NCI-H446 (cell line): ENCODE results near the gene ATPAF1.

Experiments used
- DNase-seq, 2 experiments: peaks; one replicate each; lab custom pipeline; 2025; lab: John Stamatoyannopoulos, UW

ATPAF1 gene

DNA sequence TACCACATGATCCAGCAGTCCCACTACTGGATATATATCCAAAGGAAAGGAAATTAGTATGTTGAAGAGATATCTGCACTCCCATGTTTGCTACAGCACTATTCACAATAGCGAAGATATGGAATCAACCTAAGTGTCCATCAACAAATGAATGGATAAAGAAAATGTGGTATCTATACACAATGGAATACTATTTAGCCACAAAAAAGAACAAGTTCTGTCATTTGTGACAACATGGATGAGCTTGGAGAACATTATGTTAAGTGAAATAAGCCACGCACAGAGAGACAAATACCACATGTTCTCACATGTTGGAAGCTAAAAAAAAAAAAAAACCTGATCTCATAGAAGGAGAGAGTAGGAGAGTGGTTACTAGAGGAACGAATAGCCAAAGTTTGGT, 17.7 kb downstream of the ATPAF1 start:
- DNase-seq, result no peak

DNA sequence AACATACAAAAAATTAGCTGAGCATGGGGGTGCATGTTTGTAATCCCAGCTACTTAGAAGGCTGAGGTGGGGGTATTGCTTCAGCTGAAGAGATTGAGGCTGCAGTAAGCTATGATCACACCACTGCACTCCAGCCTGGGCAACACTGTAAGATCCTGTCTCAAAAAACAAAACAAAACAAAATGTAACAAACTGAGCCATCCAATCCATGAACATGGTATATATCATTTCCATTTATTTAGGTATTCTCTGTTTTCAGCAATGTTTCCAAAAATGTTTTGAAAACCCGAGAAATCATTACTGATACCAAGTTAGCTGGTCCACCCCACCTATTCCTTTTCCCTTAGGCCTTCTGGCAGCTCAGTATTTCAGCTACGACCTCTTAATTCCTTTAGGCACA, 18.4 kb downstream of the ATPAF1 start:
- no peak for DNase-seq

GRCh38 chr1:46647611-46648010, 20.6 kb downstream of the ATPAF1 start:
- no peak for DNase-seq

GRCh38 chr1:46646844-46647243, 21.3 kb downstream of the ATPAF1 start:
- no peak for DNase-seq

DNA sequence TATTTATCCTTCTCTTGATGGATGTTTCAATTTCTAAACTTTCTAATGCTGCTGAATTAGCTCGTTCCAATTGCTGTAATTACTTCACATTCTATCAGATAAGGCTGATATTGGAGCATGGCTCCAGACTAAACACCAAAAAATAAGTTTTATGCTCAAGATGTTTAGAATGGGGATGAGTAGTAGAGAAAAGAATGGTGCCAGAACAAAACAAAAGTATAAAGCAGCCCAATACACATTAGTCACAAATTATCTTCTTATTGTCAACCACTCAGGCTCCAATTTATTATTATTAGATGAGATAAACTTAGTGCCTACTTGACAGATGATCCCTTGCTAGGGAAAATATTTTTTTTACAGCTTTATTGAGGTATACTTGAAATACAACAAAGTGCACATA, 21.8 kb downstream of the ATPAF1 start:
- DNase-seq, result no peak

DNA sequence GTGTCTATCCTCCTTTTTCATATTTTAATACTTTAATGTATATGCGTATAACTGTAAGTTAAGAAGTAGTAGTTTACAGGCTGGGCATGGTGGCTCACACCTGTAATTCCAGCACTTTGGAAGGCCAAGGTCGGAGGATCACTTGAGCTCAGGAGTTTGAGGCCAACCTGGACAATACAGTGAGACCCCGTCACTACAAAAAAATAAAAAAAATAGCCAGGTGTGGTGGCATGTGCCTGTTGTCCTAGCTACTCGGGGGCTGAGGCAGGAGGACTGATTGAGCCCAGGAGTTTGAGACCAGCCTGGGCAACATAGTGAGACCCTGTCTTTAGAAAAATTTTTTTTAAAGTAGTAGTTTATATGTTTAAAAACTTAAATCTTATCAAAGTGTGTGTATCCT, 22.3 kb downstream of the ATPAF1 start:
- no peak for DNase-seq

GRCh38 chr1:46643368-46643775, 24.8 kb downstream of the ATPAF1 start:
- peak; percentile 90 to 99 for DNase-seq

DNA sequence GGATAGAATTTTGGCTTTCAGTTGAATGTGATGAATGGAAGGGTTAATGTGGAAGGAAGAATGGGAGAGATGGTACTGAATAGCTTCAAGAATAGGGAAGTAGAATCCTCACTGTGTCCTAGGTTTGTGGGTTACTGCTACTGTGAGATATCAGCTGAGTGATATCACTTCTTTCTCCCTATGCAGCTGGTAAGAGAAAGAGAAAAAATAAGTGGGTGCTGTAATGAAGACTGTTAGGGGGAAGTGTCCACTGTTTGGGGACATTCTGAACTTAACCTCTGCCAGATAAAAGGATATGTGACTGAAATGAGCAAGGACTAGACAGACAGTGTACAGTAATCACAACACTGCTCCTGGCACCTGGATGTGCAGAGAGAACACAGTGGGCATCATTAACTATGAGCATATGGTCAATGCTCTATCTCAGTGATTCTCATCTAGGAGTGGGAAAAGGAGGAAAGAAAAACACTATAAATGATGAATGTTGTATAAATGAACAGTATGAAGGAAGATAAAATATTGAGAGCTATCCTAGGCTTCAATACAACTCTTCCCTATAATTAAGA, 26.0 kb downstream of the ATPAF1 start:
- DNase-seq, result no peak

DNA sequence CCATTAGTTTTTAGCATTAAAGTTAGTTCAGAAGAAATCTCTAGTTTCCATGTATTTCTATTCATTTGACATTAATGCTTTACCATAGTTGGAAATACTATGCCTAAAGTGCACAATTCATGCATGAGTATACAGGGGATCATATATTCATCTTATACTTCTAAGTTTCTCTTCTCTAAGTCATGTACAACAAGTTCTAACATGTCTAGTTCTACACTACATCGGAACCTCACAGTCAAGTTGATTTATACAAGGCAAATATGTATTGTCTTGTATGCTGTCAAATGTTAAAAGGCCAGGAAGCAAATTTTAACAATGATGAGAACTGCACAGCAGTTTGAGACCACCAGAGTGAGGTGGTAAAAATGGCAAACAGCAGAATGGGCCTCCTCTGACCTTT, 28.6 kb downstream of the ATPAF1 start:
- DNase-seq, result no peak

- DNase-seq, result no peak
Measured at GRCh38 chr1:46638921-46639320, 29.2 kb downstream of the ATPAF1 start.

DNA sequence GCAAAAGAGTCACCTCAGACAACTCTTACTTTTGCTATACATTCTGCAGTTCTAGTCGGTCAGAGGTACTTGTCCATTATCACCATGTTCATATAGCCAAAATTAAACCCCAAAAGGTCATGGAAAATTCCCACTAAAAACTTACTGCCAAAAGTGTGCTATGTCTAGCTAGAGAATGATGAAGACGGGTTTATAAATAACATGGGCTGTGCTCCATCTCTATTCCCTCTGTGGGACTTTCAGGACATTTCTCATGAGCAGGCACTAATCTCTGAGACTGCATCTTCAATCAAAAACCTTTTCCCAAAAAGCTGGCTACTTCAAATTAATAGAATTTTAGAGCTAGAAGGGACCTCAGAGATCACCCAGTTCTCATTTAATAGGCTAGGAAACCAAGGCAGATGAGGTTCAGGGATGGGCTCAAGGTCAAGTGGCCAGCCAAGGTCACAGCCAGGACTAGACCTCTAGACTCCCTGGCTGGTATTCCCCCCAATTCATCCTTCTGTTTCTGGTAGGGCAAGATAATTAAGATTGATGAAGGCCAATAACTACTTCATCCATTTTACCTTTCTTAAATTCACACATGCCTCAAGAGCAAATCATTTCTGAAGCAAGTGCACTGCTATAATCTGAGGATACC, 30.6 kb downstream of the ATPAF1 start:
- DNase-seq, result no peak

DNA sequence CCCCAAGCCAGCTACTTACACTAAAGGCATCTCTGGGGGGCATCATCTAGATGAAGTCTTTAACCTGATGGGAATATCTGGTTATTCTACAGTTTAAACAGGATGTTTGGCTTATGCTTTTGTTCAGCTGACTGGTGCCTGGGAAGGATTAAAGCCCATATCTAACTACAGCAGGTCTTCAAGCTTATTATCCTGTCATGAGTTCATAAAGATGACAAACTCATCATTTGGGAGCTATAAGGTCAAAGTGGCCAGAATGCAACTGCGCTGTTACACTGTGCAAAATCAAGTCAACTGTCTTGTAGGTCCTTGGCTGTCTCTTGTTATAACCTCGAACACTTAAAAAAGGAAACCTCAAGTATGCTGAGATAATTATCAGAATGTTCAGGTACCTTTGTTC, 33.0 kb downstream of the ATPAF1 start:
- no peak for DNase-seq

GRCh38 chr1:46630719-46631118, 37.4 kb downstream of the ATPAF1 start:
- no peak for DNase-seq

GRCh38 chr1:46623743-46624644, 44.2 kb downstream of the ATPAF1 start:
- no peak for DNase-seq

- DNase-seq, result peak in 1 of 2 experiments; percentile 65
Measured at GRCh38 chr1:46622344-46622743, 45.8 kb downstream of the ATPAF1 start.

DNA sequence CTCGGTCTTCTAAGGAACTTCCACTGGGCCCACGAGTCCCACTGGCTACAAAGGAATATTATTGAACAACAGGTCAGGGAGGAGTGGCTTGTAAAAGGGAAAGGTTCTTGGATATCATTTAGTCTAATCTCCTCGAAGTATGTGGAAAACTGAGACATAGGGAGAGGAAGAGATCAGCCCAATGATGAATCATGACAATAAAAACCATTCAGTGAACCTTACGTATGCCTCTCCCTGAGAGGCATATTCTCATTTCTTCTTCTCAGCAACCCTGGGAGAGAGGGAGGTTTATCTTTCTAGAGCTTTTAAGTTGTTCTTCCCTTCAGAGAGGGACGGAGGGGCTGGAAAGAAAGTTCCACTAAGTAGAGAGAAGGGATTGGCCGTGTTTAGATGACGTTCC, 46.2 kb downstream of the ATPAF1 start:
- DNase-seq, result no peak

- DNase-seq, result no peak
Measured at GRCh38 chr1:46619656-46620258, 48.4 kb downstream of the ATPAF1 start.

DNA sequence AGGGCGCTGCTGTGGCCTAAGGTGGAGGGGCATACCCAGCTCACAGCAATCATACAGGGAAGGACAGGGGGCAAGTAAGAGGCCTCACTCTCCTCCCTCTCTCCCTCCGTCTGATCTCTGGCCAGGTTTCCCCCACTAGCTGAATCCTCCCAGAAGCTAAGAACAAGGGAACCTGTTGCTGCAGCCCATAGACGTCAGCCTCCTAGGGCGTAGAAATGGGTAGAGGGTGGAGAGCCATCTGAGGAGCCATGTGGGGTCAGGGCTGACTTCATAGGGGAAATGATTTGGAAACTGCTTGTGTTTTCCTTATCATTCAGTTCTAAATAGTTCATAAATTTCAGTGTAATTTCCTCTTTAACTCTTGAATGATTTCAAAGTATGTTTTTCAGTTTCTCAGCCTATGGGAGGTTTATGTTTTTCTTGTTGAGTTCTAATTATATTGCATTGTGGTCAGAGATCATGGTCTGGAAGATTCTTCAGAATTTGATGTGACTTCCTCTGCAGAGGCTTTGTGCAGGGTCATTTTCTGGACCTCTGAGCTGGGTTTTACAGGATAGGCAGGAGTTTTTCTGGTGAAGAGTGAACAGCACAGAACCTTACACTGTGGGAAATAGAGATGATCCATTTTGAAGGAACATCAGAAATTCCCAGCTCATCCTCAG, 49.3 kb downstream of the ATPAF1 start:
- no peak for DNase-seq

- DNase-seq, result no peak
Measured at GRCh38 chr1:46617833-46618232, 50.3 kb downstream of the ATPAF1 start.

- no peak for DNase-seq
Measured at GRCh38 chr1:46617108-46617800, 50.9 kb downstream of the ATPAF1 start.

DNA sequence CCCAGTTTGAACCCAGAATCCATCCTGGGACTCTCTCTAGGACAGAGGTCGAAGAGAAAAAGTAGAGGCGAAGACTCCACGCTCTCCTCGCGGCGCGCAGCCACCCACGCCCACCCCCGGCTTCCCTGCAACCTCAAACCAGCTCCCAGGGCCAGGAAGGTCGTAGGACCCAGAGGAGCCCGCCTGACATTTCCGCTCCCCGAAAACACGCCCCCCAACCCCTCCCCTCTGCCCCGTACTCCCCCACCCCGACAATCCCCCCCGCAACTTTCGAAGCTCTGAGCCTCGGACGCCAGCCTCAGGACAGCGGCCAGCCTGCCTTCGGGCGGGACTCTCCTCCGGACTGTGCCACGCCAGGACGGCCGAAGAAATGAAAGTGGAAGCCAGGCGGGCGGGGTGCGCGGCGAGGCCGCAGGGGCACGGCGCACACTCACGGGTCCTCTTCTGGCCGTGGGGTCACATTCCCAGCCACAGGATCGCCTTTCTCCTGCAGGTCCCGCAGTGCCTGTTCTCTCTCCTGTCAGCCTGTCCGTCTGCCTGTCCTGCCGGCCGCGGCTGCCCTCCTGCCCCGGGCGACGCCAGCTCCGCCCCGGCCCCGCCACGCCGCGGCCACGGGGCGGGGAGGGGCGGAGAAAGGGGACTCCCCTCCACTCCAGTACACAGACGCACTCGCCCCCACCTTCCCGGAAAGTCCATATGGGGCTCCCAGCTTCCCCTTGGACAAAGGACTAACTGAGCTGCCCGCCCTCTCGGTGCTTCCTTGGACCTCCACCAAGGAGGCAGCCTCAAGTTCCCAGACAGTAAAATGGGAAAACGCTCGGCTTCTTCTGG, 51.7 kb downstream of the ATPAF1 start, which contains the start of gene MOB3C:
TSS of gene MOB3C (minus strand) at position 535 of the 831 bp plus-strand sequence. CDS start 3,490 bp downstream, outside the sequence.
- peak in 1 of 2 experiments; percentile 33 for DNase-seq
